Panc1 (cell line): ENCODE results near the gene TGFBR1.

Source experiments
- POLR2AphosphoS5 ChIP-seq: IDR thresholded peaks from 2 replicates; pipeline ENCODE4 v1.6.1; 2012; ENCODE audit warnings: mild to moderate bottlenecking, low read depth, low read length, moderate library complexity
- TCF7L2 ChIP-seq: IDR thresholded peaks from 2 replicates; pipeline ENCODE4 v1.6.1; 2011; ENCODE audit warnings: mild to moderate bottlenecking, low read depth, low read length, inconsistent platforms
- TF ChIP-seq, protein P1 (sequence below): fragments of 450-650 bp; IDR thresholded peaks from 2 replicates; pipeline ENCODE4 v1.5.1; 2017; ENCODE audit warnings: mild to moderate bottlenecking
- TF ChIP-seq, protein P2 (sequence below), 2 experiments: IDR thresholded peaks; 2 replicates each; pipeline ENCODE4 v1.6.1; 2011 to 2012; ENCODE audit warnings: low read depth in 2 of 2, control low read depth in 1 of 2, low read length in 1 of 2, mild to moderate bottlenecking in 1 of 2, moderate library complexity in 1 of 2; ENCODE audit not compliant: insufficient read depth in 1 of 2

GRCh38 chr9:99096409-99096808, 8.5 kb upstream of the TGFBR1 start:
- TF ChIP-seq, protein P1, sequence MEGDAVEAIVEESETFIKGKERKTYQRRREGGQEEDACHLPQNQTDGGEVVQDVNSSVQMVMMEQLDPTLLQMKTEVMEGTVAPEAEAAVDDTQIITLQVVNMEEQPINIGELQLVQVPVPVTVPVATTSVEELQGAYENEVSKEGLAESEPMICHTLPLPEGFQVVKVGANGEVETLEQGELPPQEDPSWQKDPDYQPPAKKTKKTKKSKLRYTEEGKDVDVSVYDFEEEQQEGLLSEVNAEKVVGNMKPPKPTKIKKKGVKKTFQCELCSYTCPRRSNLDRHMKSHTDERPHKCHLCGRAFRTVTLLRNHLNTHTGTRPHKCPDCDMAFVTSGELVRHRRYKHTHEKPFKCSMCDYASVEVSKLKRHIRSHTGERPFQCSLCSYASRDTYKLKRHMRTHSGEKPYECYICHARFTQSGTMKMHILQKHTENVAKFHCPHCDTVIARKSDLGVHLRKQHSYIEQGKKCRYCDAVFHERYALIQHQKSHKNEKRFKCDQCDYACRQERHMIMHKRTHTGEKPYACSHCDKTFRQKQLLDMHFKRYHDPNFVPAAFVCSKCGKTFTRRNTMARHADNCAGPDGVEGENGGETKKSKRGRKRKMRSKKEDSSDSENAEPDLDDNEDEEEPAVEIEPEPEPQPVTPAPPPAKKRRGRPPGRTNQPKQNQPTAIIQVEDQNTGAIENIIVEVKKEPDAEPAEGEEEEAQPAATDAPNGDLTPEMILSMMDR: no peak
- TF ChIP-seq POLR2AphosphoS5: no peak
- TF ChIP-seq, protein P2, sequence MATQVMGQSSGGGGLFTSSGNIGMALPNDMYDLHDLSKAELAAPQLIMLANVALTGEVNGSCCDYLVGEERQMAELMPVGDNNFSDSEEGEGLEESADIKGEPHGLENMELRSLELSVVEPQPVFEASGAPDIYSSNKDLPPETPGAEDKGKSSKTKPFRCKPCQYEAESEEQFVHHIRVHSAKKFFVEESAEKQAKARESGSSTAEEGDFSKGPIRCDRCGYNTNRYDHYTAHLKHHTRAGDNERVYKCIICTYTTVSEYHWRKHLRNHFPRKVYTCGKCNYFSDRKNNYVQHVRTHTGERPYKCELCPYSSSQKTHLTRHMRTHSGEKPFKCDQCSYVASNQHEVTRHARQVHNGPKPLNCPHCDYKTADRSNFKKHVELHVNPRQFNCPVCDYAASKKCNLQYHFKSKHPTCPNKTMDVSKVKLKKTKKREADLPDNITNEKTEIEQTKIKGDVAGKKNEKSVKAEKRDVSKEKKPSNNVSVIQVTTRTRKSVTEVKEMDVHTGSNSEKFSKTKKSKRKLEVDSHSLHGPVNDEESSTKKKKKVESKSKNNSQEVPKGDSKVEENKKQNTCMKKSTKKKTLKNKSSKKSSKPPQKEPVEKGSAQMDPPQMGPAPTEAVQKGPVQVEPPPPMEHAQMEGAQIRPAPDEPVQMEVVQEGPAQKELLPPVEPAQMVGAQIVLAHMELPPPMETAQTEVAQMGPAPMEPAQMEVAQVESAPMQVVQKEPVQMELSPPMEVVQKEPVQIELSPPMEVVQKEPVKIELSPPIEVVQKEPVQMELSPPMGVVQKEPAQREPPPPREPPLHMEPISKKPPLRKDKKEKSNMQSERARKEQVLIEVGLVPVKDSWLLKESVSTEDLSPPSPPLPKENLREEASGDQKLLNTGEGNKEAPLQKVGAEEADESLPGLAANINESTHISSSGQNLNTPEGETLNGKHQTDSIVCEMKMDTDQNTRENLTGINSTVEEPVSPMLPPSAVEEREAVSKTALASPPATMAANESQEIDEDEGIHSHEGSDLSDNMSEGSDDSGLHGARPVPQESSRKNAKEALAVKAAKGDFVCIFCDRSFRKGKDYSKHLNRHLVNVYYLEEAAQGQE (IDR thresholded peaks at IDR 0.05; ENCODE audit: insufficient read depth in 1 of 2, low read depth in 2 of 2, low read length in 1 of 2): no peak
- no peak for TF ChIP-seq TCF7L2
